HCEC 1CT (cell line): ENCODE measurements around the gene OOSP1.
"Not testable (repeated sequence)": the region's sequence is repeated elsewhere in the genome, so short reads cannot be mapped to it uniquely, and the experiment has no call there.

Experiments used
- DNase-seq: peaks from one replicate; pipeline ENCODE4 v3.0.0-alpha.2; 2017

OOSP1 gene, protein sequence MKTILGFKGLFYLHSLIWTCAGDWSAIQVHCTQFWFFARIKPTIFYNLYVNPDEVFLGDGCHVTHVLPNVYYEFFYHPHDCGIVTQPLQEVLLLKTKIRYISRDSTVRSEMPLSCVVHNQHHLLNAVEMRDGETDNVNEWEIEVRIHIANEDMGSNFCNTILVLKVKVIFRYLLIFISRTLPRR

DNA sequence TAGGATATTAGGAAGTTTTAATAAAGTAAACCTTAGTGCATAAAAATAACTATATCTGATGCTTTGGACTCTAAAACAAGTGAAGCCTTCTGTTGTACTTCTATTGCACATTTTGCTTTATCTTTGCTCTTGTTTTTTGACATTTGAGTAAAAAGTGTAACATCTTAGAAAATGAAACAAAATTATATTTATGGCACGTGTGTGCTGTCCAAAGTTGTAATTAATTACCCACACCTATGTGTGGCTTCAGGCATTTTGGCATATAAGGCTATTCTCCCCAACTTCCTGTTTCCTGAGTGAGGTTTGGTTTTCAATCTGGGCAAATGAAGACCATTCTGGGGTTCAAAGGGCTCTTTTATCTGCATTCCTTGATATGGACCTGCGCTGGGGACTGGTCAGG, at the start of gene OOSP1:
OOSP1 (plus strand) TSS at position 301 of the 400 bp plus-strand sequence; CDS start at position 324, 23 bp downstream.
- DNase-seq = no peak

DNA sequence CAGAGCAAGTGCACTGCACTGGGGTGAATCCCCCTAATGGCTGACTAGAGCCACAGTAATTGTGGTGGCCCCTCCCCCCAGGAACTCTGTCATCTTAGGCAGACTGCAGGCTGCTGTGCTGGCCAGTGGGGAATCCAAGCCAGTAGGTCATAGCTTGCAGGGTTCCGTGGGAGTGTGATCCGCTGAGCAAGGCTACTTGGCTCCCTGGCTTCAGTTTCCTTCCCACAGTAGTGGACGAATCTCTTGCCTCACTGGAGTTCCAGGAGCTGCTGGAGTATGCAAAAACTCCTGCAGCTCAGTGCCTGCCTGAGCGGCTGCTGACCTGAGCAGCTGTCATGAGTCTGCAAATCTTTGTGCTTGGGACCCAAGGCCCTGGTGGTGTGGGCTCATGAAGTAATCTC, 46.5 kb upstream of the OOSP1 start:
- DNase-seq = no peak

GRCh38 chr11:59894616-59895015, 43.6 kb upstream of the OOSP1 start:
- DNase-seq = no peak

DNA sequence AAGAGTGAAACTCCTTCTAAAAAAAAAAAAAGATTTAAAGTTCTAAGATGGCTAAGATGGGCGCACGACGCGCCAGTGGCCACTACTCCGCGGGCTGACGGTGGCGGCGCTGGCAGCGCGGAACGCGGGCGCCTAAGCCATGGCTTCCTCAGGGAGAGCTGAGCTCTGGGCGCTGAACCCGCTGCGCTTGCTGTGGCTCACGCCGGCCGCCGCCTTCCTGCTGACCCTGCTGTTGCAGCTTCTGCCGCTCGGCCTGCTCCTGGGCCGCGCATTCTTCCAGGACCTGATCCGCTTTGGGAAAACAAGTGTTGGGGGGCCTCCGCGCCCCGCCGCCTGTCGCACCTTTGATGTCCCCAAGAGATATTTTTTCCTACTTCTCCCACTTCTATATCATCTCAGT, 40.2 kb upstream of the OOSP1 start:
- no peak for DNase-seq

- no peak for DNase-seq
Observed at GRCh38 chr11:59898650-59899049, 39.6 kb upstream of the OOSP1 start.

DNA sequence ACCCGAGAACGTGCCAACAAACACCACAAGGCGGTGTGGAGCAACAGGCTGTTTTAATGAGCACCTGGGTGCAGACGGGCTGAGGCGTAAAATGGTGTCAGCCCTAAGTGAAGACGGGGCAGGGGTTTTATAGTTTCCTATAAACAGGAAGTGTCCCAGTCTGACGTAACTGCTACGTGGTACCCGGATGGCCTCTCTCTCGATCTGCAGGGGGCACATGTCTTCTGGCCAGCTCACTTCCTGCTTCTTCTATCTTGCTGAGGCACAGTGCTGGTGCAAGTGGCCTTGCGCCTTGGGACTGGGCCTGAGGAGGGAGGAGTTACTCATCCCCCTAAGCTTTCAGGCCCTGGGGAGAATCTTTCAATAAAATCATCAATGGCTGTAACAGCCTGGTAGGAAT, 38.7 kb upstream of the OOSP1 start:
- peak; percentile 68 for DNase-seq

DNA sequence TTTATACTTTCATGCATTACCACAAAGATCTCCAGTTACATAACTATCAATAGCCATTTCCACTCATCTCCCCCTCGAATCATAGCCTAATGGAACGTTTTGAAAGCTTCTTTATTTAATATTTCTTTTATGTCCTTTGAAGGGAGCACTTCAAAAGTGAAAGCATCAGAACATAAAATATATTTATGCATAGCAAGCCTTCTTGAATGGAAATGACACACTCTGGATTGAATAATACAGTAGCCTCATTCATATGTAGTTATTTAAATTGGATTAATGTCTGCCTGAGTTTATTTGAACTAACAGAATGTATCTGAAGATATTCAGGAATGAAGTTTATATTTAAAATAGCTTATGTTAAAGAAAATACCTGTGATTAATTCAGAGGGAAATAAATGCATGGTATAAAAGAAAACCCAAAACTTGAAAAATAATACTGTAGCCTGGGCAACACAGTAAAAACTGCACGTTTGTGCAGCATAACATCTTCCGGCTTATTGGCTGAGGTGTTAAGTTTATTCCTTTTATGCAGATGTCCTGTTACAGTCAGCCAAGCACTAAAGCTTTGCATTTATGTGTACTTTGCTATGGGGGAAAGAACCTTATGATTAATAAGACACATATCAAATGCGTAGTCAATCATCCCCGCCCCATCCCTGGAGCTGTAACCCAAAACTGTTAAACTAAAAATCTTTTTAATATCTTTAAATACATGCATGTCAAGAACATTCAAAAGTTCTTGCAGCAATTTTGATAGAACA, 37.7 kb upstream of the OOSP1 start:
- DNase-seq = no peak

- DNase-seq = peak; percentile 76
Observed at GRCh38 chr11:59901306-59901705, 36.9 kb upstream of the OOSP1 start.

- DNase-seq = not testable (repeated sequence)
Observed at GRCh38 chr11:59903569-59903968, 34.7 kb upstream of the OOSP1 start.

DNA sequence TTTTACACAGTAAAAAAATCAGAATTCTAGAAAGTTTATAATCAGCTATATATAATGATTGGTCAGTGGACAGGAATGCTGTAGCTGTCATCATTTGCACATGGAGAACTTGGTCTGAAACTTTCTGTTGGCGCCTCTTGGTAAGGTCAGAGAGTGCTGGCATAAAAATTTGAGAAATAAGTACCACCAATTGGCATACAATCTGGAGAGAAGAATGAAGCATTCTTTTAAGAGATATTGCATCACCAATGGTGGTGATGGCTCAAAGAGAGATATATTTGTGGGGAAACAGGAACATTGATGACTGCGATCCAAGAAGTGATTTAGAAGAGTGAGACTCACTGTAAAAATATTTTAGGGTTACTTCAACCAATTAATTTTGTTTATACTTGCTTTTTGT, 19.8 kb upstream of the OOSP1 start:
- peak; percentile 37 for DNase-seq

DNA sequence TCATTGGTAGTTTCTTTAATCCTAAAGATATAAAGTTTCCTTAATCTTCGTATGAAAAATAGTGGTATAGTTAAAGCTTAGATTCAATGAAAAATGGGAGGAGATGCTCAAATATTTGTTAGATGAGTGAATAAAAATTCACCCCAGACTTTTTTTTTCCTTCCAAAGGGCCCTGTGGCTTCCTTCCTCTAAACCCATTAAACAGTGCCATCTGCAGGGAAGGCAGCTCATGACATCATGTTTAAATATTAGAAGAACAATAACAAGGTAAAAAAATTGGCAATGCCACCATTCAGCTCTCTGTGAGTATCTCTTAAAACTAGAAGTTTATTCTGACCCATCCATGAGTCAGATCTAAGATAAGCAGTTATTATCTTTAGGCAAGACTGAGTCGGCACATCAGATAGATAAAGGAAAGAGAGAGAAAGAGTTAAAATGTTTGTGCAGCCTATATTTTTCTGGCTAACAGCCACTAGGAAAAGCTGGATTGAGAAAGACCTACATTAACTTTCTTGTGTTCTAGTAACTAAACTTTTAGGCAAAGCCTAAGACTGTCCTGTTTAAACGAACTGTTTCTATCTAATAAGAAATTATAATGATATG, 19.1 kb upstream of the OOSP1 start:
- peak; percentile 62 for DNase-seq

DNA sequence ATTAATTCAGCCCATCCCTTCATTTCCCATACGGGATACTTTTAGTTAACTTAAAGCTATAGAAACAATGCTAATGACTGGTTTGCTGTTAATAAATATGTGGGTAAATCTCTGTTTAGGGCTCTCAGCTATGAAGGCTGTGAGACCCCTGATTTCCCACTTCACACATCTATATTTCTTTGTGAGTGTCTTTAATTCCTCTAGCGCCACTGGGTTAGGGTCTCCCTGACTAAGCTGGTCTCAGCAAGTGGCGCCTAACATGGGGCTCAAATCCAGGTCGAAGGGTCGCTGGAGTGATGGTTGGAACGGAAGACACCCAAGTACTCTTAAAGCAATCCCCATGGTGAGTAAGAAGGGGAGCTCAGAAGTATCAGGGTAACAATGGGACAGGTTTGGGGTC, 14.4 kb upstream of the OOSP1 start:
- DNase-seq = no peak

DNA sequence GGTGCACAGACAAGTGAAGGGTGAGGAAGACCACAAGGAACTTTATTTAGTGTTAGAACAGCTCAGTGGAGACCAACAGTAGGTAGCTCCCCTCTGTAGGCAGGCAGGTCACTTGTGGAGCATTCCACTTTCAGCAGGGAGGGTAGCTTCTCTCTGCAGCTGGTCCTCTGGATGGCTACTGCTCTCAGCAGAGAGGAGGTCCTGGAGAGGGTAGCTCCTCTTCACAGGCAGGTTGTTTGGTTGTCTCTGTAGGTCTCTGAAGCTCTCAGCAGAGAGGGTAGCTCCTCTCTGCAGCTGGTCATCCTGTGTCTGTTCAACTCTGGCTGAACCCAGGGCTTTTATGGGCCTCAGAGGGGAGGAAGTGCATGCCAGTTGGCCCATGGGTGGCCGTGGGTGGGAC, 6.5 kb upstream of the OOSP1 start:
- DNase-seq = no peak

DNA sequence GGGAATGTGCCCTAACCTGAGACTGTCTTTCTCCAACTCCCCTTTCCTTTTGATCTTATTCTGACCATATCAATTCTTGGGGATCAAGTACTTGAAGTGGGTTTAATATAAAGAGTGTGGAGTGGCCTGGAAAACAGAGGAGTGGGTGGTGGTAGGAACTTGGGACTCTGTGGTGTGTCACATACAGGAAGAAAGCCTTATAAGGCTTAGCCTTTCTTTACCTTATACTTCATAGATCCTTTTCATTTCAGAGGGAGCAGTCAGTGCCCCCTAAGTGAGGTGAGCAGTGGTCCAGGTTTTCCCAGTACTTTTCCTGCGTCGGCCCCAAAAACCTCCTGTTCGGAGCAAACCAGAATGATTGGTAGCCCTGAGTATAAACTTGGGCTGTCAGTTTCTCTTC, 486 bp downstream of the OOSP1 start:
- DNase-seq = no peak

- DNase-seq = no peak
Observed at GRCh38 chr11:59939482-59939881, 1.2 kb downstream of the OOSP1 start.

GRCh38 chr11:59941091-59941490, 2.9 kb downstream of the OOSP1 start:
- DNase-seq = no peak

DNA sequence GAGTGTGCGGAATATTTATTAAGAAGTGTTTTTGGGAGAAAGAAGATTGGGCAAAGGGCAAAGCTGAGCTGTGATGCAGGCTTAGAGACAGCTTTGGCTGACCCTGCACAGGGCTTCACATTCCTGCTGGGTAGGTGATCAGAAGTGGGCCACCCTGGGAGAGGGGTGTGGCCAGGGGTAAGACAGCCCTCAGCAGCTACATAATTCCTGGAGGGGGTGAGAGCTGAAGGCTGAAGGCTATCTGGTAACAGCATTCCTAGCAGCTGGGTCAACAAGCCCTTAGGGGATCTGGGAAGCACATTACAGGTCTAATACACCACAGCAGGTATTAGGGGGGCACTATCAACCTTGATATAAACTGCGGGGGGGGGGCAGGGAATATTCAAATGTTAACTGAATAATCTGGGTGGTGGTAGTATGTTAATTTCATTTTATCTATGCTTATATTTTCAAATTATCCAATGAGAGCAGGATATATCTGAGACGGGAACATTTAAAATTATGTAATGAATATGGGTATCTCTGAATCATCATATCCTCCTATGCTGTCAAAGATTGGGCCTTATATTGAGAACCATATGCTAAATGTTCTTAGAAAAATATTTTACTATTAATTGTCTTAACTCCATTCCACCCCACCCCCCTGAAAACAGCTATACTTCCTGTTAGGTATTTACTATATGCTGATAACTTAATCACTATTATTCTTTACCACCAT, 5.9 kb downstream of the OOSP1 start:
- DNase-seq = no peak

DNA sequence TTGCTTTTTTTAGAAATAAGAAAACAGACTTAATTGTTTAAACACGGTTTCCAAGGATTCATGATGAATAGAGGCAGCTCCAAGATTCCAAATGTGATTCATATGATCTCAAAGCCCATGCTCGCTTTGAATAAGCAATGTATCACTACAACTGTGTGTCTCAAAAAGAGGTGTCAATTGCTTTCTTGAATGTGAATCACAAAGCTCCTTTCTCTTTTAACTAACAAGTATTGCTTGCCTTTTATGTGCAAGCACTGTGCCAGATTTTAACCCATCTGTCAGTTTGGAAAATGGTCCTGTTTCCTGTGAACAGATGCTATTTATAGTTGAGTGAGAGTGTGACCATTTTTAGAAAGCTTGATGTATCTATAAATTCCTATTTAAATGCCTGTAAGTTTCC, 6.5 kb downstream of the OOSP1 start:
- no peak for DNase-seq

DNA sequence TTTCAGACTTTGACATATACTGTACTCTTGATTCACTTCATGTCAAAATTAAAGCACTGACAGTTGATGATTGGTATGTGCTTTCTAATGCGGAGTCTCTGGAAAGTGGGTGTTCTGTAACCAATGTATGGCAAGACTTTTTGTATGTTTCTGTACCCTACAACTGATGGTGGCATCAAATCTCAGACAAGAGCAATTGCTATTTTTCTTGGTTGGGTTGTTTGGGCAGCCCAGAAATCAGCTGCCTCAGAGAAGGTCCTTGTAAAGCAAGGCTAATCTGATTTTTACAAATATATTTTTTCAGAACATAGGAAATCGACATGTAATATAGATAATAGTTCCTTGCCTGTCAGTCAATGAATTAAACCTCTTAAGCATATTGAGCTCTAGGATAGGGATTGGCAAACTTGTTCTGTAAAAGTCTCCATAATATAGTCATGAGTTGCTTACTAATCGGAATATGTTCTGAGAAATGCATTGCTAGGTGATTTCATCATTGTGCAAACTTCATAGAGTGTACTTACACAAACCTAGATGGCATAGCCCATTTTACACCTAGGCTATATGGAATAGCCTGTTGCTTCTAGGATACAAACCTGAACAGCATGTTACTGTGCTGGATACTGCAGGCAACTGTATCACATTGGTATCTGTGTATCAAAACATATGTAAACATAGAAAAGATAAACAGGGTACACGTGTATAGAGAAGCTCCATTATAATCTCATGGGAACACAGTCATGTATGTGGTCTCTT, 15.4 kb downstream of the OOSP1 start:
- DNase-seq = no peak

DNA sequence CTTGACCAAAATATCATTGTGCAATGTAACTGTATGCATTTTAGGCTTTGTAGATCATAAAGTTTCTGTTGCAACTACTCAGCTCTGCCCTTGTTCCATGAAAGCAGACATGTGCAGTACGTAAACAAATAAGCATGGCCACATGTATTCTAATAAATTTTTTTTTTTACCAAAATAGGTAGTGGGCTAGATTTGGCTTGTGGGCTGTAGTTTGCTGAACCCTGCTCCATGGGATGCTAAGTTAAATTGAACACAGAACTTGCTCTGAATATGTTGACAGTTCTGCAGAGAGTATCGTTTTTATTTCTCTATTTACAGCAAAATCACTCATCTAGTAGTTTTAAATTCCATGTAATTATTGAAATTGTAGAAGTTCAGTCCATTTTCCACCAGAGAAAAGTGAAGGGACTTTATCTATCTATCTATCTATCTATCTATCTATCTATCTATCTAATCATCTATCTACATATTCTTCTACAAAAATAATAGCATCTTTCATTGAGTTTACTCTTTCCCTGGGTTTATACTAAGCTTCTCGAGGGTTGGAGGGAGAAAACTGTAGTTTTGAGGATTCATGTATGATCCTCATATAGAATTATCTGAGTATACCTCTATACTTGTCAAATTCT, 16.1 kb downstream of the OOSP1 start:
- no peak for DNase-seq

- DNase-seq = no peak
Observed at GRCh38 chr11:59957094-59957493, 18.9 kb downstream of the OOSP1 start.
